ENCODE data around the gene ZNF385B.

DNA sequence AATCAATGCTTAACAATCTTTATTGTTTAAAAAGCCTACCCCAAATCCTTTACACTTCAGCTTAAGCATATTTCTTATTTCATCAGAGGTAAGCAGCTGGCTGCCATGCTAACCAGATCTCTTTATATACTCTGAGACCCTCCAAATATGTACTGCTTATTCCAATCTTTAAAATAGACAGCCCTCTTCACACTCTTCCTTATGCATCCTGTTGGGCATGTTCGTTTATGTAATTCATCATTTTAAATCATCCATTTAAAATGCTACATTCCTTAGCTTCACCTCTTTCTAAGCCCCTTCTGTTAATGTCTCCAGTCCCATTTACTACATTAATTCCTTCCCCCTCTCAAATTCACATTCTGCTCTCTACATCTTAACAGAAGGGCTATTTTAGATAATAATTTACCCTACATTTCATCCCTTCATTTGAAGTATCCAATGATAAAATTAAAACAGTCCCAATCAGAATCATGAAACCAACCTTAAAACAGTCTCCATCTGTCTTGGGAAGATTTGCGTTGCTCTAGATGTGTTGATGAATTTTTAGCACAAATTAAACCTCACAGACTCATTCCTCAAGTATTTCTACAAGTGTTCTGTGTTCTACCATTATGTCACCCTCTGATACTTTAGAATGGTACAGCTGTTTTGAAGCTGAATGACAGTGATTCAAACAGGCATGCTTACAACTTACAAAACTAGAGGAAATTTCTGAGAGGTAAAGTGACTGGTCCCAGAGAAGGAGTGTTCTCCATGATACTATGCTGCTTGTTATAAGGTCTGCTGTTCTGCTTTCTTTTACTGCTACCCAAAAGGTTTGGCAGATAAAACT lies 59.1 kb downstream of the ZNF385B start:
- TF ChIP-seq POLR2A (IDR thresholded peaks at IDR 0.05; ENCODE audit: low read depth, low read length) (no peak), POLR2AphosphoS5 (IDR thresholded peaks at IDR 0.05; ENCODE audit: low read depth, low read length) (no peak)
